SH-SY5Y (cell line): ENCODE results near the gene TENM4.

Source experiments
- GATA2 ChIP-seq: IDR thresholded peaks from 2 replicates; pipeline ENCODE4 v1.6.1; 2011; ENCODE audit warnings: mild to moderate bottlenecking, low read depth, low read length
- GATA3 ChIP-seq: IDR thresholded peaks from 2 replicates; pipeline ENCODE4 v1.6.1; 2011; ENCODE audit warnings: low read depth, mild to moderate bottlenecking, low read length, moderate library complexity

GRCh38 chr11:78710417-78710816 is 730.4 kb downstream of the TENM4 start:
- TF ChIP-seq GATA2 = no peak
- TF ChIP-seq GATA3 = no peak
